SK-N-SH (cell line): ENCODE measurements around the gene SSB.

Source experiments
- CTCF ChIP-seq: fragments of 200-600 bp; sonication (generic); IDR thresholded peaks from 2 replicates; pipeline ENCODE4 v1.6.1; 2017; ENCODE audit warnings: antibody characterized with exemption, mild to moderate bottlenecking, moderate library complexity
- EZH2phosphoT487 ChIP-seq: fragments of 200-600 bp; sonication (generic); IDR thresholded peaks from 2 replicates; pipeline ENCODE4 v1.6.1; 2017; ENCODE audit warnings: low read depth, mixed run types, mild to moderate bottlenecking, antibody characterized with exemption, moderate library complexity, borderline replicate concordance
- FOSL2 ChIP-seq: IDR thresholded peaks from 2 replicates; pipeline ENCODE4 v1.4.0; 2012; ENCODE audit warnings: low read depth, mild to moderate bottlenecking, moderate library complexity, borderline replicate concordance
- FOXM1 ChIP-seq: IDR thresholded peaks from 2 replicates; pipeline ENCODE4 v1.4.0; 2012; ENCODE audit warnings: low read depth, mild to moderate bottlenecking
- MXI1 ChIP-seq: IDR thresholded peaks from 2 replicates; pipeline ENCODE4 v1.6.1; 2012; ENCODE audit warnings: mild to moderate bottlenecking, low read depth, low read length, improper control_type of control experiment
- POLR2AphosphoS5 ChIP-seq: IDR thresholded peaks from 2 replicates; pipeline ENCODE4 v1.6.1; 2012; ENCODE audit warnings: low read depth, low read length
- RFX5 ChIP-seq: IDR thresholded peaks from 2 replicates; pipeline ENCODE4 v1.6.1; 2012; ENCODE audit warnings: mild to moderate bottlenecking, improper control_type of control experiment, low read length
- TAF1 ChIP-seq: IDR thresholded peaks from 2 replicates; pipeline ENCODE4 v1.6.1; 2012; ENCODE audit warnings: low read depth, mild to moderate bottlenecking, low read length, moderate library complexity, borderline replicate concordance

GRCh38 chr2:169827272-169828140 is 28.8 kb downstream of the SSB start, which contains the start of gene UBR3:
- TF ChIP-seq CTCF (no peak), FOSL2 (no peak), EZH2phosphoT487 (no peak), POLR2AphosphoS5 (peak; percentile 92), MXI1 (no peak; the same call in 1 of the 2 replicates), TAF1 (peak; percentile 98), RFX5 (no peak), FOXM1 (no peak)
